Astrocyte (in vitro differentiated cells and primary cell): ENCODE data around the gene MAGI3. TPM values are rescaled to one million over a fixed set of nuclear protein-coding genes. Genes with fewer than 3 reads are reported as not detected.
A peak's percentile ranks its signal among the peaks of the same experiment; 100 is the strongest.

Experiments used
- DNase-seq: peaks from one replicate; pipeline ENCODE4 v3.0.0-alpha.2; 2010; ENCODE audit warnings: low read depth
- FAIRE-seq: peaks from 2 replicates; lab custom pipeline; 2011; peaks lifted over from hg19 to GRCh38; lab: Jason Lieb, UNC
- H2AFZ ChIP-seq: 2 replicates; pipeline ENCODE4 v1.6.0; 2012; ENCODE audit warnings: low read depth, low read length, inconsistent platforms
- H3K27ac ChIP-seq: 2 replicates; pipeline ENCODE4 v1.5.1; 2011; ENCODE audit warnings: low read depth, low read length, inconsistent platforms
- H3K27me3 ChIP-seq: 2 replicates; pipeline ENCODE4 v1.6.0; 2011; ENCODE audit warnings: low read length, inconsistent platforms; ENCODE audit not compliant: insufficient read depth
- H3K36me3 ChIP-seq: 2 replicates; pipeline ENCODE4 v1.5.1; 2011; ENCODE audit warnings: low read length, inconsistent platforms; ENCODE audit not compliant: insufficient read depth
- H3K4me1 ChIP-seq: 2 replicates; pipeline ENCODE4 v1.5.1; 2011; ENCODE audit warnings: low read length, inconsistent platforms; ENCODE audit not compliant: insufficient read depth
- H3K4me2 ChIP-seq: 2 replicates; pipeline ENCODE4 v1.6.0; 2012; ENCODE audit warnings: low read length, inconsistent platforms
- H3K4me3 ChIP-seq: 2 replicates; pipeline ENCODE4 v1.5.1; 2011; ENCODE audit warnings: low read depth, mild to moderate bottlenecking, low read length, inconsistent platforms; ENCODE audit not compliant: insufficient read depth
- H3K79me2 ChIP-seq: 2 replicates; pipeline ENCODE4 v1.6.0; 2012; ENCODE audit warnings: mild to moderate bottlenecking, low read length, inconsistent platforms; ENCODE audit not compliant: insufficient read depth
- H3K9ac ChIP-seq: 2 replicates; pipeline ENCODE4 v1.6.0; 2012; ENCODE audit warnings: mild to moderate bottlenecking, low read length, inconsistent platforms
- H3K9me3 ChIP-seq: 2 replicates; pipeline ENCODE4 v1.5.1; 2012; ENCODE audit warnings: low read depth, mild to moderate bottlenecking, low read length, inconsistent platforms; ENCODE audit not compliant: insufficient read depth
- H4K20me1 ChIP-seq: 2 replicates; pipeline ENCODE4 v1.6.0; 2012; ENCODE audit warnings: low read length, inconsistent platforms; ENCODE audit not compliant: insufficient read depth
- H3K27ac Mint-ChIP-seq: one replicate; pipeline ENCODE4 v1.8.0; 2021; ENCODE audit warnings: mild to moderate bottlenecking, mixed read lengths; ENCODE audit not compliant: unreplicated experiment
- H3K27me3 Mint-ChIP-seq: one replicate; pipeline ENCODE4 v1.8.0; 2021; ENCODE audit warnings: low read depth, mixed read lengths; ENCODE audit not compliant: unreplicated experiment
- H3K36me3 Mint-ChIP-seq: one replicate; pipeline ENCODE4 v1.8.0; 2021; ENCODE audit warnings: low read depth, mixed read lengths; ENCODE audit not compliant: unreplicated experiment
- H3K4me1 Mint-ChIP-seq: one replicate; pipeline ENCODE4 v1.8.0; 2021; ENCODE audit warnings: low read depth, mixed read lengths; ENCODE audit not compliant: unreplicated experiment
- H3K4me3 Mint-ChIP-seq: one replicate; pipeline ENCODE4 v1.8.0; 2021; ENCODE audit warnings: mild to moderate bottlenecking, moderate library complexity, mixed read lengths; ENCODE audit not compliant: unreplicated experiment
- H3K9me3 Mint-ChIP-seq: one replicate; pipeline ENCODE4 v1.8.0; 2021; ENCODE audit warnings: mild to moderate bottlenecking, mixed read lengths; ENCODE audit not compliant: unreplicated experiment
- EZH2 ChIP-seq: IDR thresholded peaks from 2 replicates; pipeline ENCODE4 v1.6.1; 2012; ENCODE audit warnings: mild to moderate bottlenecking, low read length, inconsistent platforms; ENCODE audit not compliant: insufficient read depth
- total RNA-seq: library from RNA; stranded (reverse); gene quantifications from 2 replicates; pipeline ENCODE4 v1.2.1, GENCODE V29; 2021
- TF ChIP-seq, protein P1 (sequence below): IDR thresholded peaks from 2 replicates; pipeline ENCODE4 v1.5.1; 2011; ENCODE audit warnings: low read depth, mild to moderate bottlenecking, inconsistent platforms, low read length, moderate library complexity; ENCODE audit not compliant: insufficient read depth

The MAGI3 gene
- total RNA-seq, 1 donor from 2014 or later, result 16.5 TPM

DNA sequence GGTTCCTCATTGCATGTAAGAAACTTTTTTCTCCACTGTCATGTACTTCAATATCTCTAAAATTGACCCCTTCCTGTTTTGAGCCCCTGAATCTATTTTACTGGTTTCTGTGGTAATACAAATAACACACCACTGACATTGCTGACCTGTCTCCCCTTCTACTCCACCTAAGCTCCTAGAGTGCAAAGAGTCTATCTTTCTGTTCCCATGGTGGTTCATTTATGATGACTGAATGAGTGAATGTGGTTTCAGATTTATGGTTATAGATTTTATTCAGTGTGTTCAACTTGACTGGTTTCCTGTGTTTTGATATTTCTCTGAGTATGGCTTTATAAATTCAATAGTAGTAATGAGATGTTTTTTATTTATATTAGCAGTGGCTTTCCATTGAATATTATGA, 127.7 kb downstream of the MAGI3 start:
- no peaks in the 10 kb centered on the region for H3K27me3 Mint-ChIP-seq
- Histone ChIP-seq H3K4me1 (peaks cover 11% of the 10 kb centered on the region), H3K4me2 (no peak overlapping the region), H2AFZ (no peak overlapping the region), H3K36me3 (no peaks in the 10 kb centered on the region), H3K9ac (no peak overlapping the region), H3K27ac (no peak overlapping the region), H4K20me1 (no peaks in the 10 kb centered on the region), H3K79me2 (peaks cover 4% of the 10 kb centered on the region), H3K9me3 (no peaks in the 10 kb centered on the region), H3K27me3 (no peaks in the 10 kb centered on the region), H3K4me3 (no peak overlapping the region)
- peaks cover 5% of the 10 kb centered on the region for H3K9me3 Mint-ChIP-seq
- H3K27ac Mint-ChIP-seq, result no peak overlapping the region
- peaks cover 15% of the 10 kb centered on the region for H3K4me1 Mint-ChIP-seq
- FAIRE-seq, result no peak
- H3K4me3 Mint-ChIP-seq, result no peak overlapping the region
- no peak for TF ChIP-seq EZH2
- TF ChIP-seq, protein P1, sequence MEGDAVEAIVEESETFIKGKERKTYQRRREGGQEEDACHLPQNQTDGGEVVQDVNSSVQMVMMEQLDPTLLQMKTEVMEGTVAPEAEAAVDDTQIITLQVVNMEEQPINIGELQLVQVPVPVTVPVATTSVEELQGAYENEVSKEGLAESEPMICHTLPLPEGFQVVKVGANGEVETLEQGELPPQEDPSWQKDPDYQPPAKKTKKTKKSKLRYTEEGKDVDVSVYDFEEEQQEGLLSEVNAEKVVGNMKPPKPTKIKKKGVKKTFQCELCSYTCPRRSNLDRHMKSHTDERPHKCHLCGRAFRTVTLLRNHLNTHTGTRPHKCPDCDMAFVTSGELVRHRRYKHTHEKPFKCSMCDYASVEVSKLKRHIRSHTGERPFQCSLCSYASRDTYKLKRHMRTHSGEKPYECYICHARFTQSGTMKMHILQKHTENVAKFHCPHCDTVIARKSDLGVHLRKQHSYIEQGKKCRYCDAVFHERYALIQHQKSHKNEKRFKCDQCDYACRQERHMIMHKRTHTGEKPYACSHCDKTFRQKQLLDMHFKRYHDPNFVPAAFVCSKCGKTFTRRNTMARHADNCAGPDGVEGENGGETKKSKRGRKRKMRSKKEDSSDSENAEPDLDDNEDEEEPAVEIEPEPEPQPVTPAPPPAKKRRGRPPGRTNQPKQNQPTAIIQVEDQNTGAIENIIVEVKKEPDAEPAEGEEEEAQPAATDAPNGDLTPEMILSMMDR, result no peak
- DNase-seq, result no peak
- H3K36me3 Mint-ChIP-seq, result peaks cover 3% of the 10 kb centered on the region

DNA sequence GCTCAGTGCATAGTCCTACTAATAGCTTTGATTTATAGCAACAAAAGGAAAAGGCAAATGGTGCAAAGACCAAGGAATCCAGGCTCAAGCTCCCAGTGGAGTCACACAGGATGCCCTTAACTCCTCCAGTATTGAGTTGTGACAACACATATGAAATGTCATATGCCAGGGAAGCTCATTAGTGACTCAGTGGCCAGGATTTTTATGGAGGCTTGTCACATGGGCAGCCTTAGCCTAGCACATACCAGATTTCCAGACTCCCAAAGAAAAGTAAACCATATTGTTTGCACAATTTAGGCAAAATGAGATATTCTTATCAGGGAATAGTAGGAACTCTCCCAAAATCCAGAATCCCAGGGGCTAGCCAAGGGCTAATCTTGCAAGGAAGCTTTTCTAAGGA, 129.2 kb downstream of the MAGI3 start:
- Histone ChIP-seq H3K27ac (no peak overlapping the region), H2AFZ (no peak overlapping the region), H3K4me3 (no peak overlapping the region), H4K20me1 (no peaks in the 10 kb centered on the region), H3K9me3 (peaks cover 5% of the 10 kb centered on the region), H3K27me3 (no peaks in the 10 kb centered on the region), H3K9ac (no peak overlapping the region), H3K36me3 (no peaks in the 10 kb centered on the region), H3K79me2 (peaks cover 4% of the 10 kb centered on the region), H3K4me1 (peaks cover 11% of the 10 kb centered on the region), H3K4me2 (peak overlapping the region; percentile 3)
- FAIRE-seq, result peak; percentile 13
- H3K27ac Mint-ChIP-seq, result peak overlapping the region; percentile 19
- H3K4me3 Mint-ChIP-seq, result no peak overlapping the region
- no peaks in the 10 kb centered on the region for H3K27me3 Mint-ChIP-seq
- peaks cover 7% of the 10 kb centered on the region for H3K36me3 Mint-ChIP-seq
- TF ChIP-seq, protein P1, result no peak
- TF ChIP-seq EZH2, result no peak
- peaks cover 6% of the 10 kb centered on the region for H3K9me3 Mint-ChIP-seq
- DNase-seq, result peak; percentile 53
- H3K4me1 Mint-ChIP-seq, result peaks cover 15% of the 10 kb centered on the region

DNA sequence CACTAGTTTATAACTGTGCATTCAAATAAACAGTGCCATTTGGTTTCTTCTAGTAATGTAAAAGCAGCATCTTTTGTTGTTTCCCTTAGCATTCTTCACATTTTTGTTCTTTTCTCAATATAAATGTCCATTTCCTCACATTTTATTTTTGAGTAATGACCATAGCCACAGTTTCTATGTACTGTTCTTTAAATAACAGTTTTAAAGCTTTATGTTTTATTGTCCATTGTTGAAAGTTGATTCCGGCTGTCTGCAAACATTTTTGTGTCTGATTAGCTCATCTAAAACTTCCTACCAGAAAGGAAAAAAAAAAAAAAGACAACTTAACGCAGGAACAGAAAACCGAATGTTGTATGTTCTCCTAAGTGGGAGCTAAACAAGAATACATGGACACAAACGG, 139.7 kb downstream of the MAGI3 start:
- Histone ChIP-seq H3K27me3 (no peaks in the 10 kb centered on the region), H3K9ac (no peak overlapping the region), H3K27ac (no peak overlapping the region), H4K20me1 (no peaks in the 10 kb centered on the region), H3K36me3 (no peaks in the 10 kb centered on the region), H3K4me1 (peaks cover 11% of the 10 kb centered on the region), H3K9me3 (no peaks in the 10 kb centered on the region), H3K4me3 (no peak overlapping the region), H3K79me2 (peaks cover 11% of the 10 kb centered on the region), H3K4me2 (no peak overlapping the region), H2AFZ (no peak overlapping the region)
- peak; percentile 9 for FAIRE-seq
- Mint-ChIP-seq H3K27ac (peak overlapping the region; percentile 31), H3K27me3 (no peaks in the 10 kb centered on the region), H3K4me1 (peaks cover 19% of the 10 kb centered on the region), H3K9me3 (peaks cover 4% of the 10 kb centered on the region), H3K4me3 (no peak overlapping the region), H3K36me3 (peaks cover 2% of the 10 kb centered on the region)
- TF ChIP-seq EZH2, result no peak
- TF ChIP-seq, protein P1, result no peak
- no peak for DNase-seq
